ENCODE measurements around the gene RHBDD3. TPM values are rescaled to one million over a fixed set of nuclear protein-coding genes. Genes with fewer than 3 reads are reported as not detected.

RHBDD3 gene
- 254 TPM for total RNA-seq

DNA sequence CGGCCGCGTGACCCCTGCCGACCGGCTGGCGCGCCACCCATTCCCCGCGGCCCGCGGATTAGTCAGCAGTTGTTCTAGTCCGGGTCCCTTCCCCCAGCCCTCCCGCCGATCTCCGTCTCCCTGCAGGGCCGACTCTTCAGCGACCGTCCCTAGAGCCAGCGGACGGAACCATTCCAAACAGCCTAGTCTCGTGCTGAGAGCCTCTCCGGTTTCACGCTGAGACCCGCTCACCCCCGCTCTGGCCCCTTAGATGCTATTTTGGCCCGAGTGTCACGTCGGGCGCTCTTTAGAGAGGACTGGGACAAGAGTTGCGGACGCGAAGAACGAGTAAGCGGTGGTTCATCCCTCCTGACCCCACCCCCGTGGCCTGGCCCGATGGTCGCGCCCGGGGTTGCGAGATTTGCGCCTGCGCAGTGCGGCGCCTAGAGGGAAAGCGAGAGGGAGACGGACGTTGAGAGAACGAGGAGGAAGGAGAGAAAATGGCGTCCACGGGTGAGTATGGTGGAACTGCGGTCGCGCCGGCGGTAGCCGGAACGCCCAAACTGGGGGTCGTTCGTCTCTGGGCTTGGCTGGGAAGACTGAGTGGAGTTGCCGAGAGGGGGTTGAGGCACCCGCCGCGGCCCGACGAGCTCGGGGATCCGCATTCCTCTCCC, at the start of gene RHBDD3, which contains the start of gene EWSR1:
TSS of gene RHBDD3 (minus strand) at position 124 of the 653 bp plus-strand sequence. CDS start 2,355 bp downstream, outside the sequence.
TSS of gene EWSR1 (plus strand) at position 411 of the 653 bp plus-strand sequence. CDS start at position 480, 69 bp downstream.
- TF ChIP-seq, protein P1, sequence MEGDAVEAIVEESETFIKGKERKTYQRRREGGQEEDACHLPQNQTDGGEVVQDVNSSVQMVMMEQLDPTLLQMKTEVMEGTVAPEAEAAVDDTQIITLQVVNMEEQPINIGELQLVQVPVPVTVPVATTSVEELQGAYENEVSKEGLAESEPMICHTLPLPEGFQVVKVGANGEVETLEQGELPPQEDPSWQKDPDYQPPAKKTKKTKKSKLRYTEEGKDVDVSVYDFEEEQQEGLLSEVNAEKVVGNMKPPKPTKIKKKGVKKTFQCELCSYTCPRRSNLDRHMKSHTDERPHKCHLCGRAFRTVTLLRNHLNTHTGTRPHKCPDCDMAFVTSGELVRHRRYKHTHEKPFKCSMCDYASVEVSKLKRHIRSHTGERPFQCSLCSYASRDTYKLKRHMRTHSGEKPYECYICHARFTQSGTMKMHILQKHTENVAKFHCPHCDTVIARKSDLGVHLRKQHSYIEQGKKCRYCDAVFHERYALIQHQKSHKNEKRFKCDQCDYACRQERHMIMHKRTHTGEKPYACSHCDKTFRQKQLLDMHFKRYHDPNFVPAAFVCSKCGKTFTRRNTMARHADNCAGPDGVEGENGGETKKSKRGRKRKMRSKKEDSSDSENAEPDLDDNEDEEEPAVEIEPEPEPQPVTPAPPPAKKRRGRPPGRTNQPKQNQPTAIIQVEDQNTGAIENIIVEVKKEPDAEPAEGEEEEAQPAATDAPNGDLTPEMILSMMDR (IDR thresholded peaks at IDR 0.05) = no peak
- intact Hi-C loops (cut with DNase I) = loop anchor here (1.0 to 5.0 kb wide), 2 partner anchors 38 to 1154 kb away; partner anchors contain the start of gene GAS2L1
- DNase-seq (ENCODE audit: low spot score in 2 of 2) = peak; percentile 88 to 97
- Histone ChIP-seq H3K4me3 (peak within 1 kb of the TSS; percentile 76 to 98), H3K36me3 (peaks cover 4 to 19% of the 10 kb centered on the region in 2 donors), H3K9me3 (no peaks in the 10 kb centered on the region), H3K4me1 (peaks cover 6 to 47% of the 10 kb centered on the region in 2 donors), H3K27ac (peak within 1 kb of the TSS; percentile 96 to 99), H3K27me3 (no peaks in the 10 kb centered on the region)

DNA sequence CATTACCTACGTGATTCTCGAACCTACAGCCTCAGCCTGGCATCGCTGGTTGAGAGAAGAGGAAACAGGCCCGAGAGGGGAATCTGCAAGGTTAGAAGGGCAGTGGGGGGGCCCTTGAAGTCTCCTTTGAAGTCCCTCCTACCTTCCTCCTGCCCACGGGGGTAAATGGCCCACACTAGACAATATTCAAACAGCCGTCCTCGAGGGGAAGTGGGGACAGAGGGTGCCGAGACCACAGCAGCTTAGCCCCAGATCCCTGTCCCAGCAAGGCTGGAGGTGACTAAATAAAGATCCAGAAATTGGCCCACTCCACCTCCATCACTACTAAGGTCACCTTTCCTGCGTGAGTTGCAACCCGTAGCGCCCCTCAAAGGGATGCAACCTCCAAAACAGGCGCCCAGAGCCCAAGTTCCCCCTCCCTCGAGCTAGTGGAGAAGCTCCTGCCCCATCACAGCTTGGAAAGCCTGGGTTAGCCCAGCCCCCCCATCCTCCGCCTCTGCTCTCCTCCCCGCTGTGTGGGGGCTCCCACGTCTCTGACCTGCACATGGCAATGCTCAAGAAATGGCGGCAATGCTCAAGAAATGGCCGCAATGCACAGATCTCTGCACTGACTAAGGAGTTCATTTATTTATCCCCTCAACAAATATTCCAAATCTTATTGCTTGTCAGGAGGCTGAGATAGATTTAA, 48.5 kb upstream of the RHBDD3 start:
- no peaks in the 10 kb centered on the region for H3K36me3 ChIP-seq
- no peaks in the 10 kb centered on the region for H3K9me3 ChIP-seq
- intact Hi-C loops (cut with DNase I) = no loop called here
- no peak for DNase-seq (ENCODE audit: low spot score in 2 of 2)
- H3K27me3 ChIP-seq = peaks cover 13% of the 10 kb centered on the region
- no peak overlapping the region for H3K4me3 ChIP-seq
- TF ChIP-seq, protein P1 (IDR thresholded peaks at IDR 0.05) = no peak
- H3K27ac ChIP-seq = no peak overlapping the region
- H3K4me1 ChIP-seq = peaks cover 9 to 26% of the 10 kb centered on the region in 2 donors

DNA sequence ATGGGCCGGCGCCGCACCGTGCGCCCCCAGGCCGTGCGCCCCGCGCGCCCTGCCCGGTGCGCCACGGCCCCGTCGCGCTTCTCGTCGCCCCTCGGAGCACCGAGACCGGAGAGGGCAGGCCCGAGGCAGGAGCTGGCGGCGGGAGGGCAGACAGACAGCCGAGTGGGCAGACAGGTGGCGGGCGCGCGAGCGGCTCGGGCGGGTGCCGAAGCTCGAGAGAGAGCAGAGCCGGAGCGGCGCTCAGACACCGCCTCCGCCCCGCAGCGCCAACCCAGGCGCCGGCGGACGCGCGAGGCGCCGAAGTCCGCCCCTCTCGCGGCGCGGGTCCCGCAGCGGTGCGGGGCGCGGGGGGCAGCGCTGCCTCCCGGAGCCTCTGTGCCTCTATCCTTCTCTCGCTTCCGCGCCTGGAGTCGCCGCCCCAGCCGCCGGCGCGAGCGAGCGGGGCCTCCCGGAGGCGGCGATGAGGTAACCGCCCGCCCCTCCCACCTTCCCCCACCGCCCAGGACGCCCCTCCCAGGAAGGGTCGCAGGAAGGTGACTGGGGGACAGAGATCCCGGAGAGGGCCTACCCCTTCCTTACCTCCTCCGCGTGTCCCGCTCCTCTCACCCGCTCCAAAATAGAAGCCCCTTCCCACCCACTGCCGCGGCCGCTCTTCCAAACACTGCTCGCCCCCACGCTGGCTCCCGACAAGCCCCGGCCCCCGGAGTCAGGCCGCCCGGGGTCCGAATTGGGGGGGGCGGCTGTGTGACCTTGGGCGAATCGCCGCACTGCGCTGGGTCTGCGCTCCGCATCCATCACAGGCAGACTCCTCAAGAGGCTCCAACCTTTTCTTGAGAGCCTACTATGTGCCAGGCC, 47.7 kb upstream of the RHBDD3 start, which contains the start of gene RASL10A:
TSS of gene RASL10A (minus strand) at position 412 of the 855 bp plus-strand sequence. CDS start 451 bp downstream, outside the sequence.
- Histone ChIP-seq H3K4me3 (peak within 1 kb of the TSS; percentile 55 to 59), H3K9me3 (no peaks in the 10 kb centered on the region), H3K36me3 (no peaks in the 10 kb centered on the region), H3K27me3 (peaks cover 13% of the 10 kb centered on the region), H3K4me1 (peaks cover 12 to 31% of the 10 kb centered on the region in 2 donors), H3K27ac (no peak within 1 kb of the TSS)
- intact Hi-C loops (cut with DNase I) = loop anchor here (2.0 kb wide), 1 partner anchor 27 kb away; no protein-coding TSS in a partner anchor
- TF ChIP-seq, protein P1 (IDR thresholded peaks at IDR 0.05) = no peak
- DNase-seq (ENCODE audit: low spot score in 2 of 2) = no peak

DNA sequence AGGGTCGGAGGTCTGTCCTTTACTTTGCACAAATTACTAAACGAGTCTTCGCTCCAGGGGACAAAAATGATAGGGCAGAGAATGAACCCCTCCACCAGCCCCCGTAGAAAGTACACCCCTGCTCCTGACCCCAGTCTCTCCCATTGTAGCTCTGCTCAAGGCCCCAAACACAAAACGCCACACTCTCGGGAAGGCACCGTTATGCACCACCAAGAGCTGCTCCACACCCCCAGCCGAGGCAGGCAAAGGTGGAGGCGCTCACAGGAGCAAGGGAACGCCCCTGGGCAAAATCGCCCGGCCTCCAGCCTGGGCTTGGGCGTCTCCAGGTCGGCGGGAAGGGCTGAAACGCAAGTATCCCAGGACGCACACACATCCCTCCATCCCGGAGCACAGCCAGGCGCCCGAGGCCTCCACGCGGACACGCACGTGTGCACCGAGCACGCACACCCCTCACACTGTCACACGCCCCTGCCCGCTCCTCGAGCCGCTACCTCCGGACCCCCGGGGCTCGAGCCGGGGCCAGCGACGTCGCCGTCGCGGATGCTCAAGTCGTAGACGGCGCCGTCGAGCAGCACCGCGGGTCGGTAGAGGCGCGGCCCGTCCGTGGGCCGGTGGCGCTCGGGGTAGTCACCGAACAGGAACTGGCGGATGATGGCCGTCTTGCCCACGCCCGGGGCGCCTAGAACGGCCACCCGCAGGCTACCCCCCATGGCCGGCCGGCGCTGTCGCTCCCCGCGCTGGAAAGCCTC, 46.9 kb upstream of the RHBDD3 start:
- no peak for DNase-seq (ENCODE audit: low spot score in 2 of 2)
- Histone ChIP-seq H3K4me3 (peak overlapping the region; percentile 55 to 59), H3K4me1 (peaks cover 15 to 38% of the 10 kb centered on the region in 2 donors), H3K27ac (no peak overlapping the region), H3K36me3 (no peaks in the 10 kb centered on the region), H3K9me3 (no peaks in the 10 kb centered on the region), H3K27me3 (peaks cover 13% of the 10 kb centered on the region)
- TF ChIP-seq, protein P1 (IDR thresholded peaks at IDR 0.05) = no peak
- intact Hi-C loops (cut with DNase I) = loop anchor here (2.0 kb wide), 1 partner anchor 28 kb away; no protein-coding TSS in a partner anchor

Measured in ascending aorta (tissue), 2 donors.